Vagina (tissue), 2 donors: ENCODE data around the gene B4GALT5.

Experiments
- POLR2A ChIP-seq, 2 donors: fragments of 450-650 bp; IDR thresholded peaks; one replicate each; pipeline ENCODE4 v1.6.1; 2017; ENCODE audit warnings: antibody characterized with exemption in 2 of 2, mild to moderate bottlenecking in 2 of 2, moderate library complexity in 2 of 2
- TF ChIP-seq, protein P1 (sequence below), 3 experiments: fragments of 450-650 bp in 2 of 3; fragments of 200-600 bp in 1 of 3; sonication (generic) in 1 of 3; IDR thresholded peaks; one replicate each; pipeline ENCODE4 v1.5.1; 2017 to 2019; ENCODE audit warnings: antibody characterized with exemption in 3 of 3, mild to moderate bottlenecking in 2 of 3, moderate library complexity in 2 of 3

DNA sequence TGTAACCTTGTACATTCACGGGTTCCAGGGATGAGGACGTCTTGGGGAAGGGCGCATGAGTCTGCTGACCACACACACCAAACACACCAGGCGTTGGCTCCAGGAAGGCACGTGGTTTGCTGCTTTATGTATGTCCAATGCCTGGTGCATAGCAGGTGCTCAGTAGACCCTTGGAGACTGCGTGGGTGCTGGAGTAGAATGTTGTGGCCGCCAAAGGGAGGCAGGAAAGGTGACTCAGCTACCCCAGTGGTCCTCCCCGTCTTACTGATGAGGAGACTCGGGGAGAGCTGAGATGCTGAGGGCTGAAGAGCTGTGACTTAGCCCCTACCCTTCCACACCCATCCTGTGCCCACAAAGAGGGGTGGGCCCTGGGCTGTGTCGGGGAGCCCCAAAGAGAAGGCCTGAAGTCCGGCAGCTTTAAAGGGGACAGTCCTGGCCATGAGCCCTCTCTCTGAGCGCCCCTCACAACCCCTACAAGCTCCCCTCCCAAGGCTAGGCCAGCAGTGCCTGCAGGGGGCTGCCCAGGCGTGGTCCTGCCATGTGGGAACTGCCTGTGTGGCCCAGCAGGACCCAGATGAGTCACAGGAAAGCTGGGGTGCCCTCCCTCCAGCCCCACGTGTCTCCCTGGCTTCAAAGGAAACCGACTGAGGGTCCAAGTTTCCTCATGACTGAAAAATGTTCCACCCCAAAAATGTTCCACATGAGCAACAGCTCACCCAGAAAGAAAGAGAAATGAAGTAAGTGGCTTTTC, 117.7 kb downstream of the B4GALT5 start:
- no peak for TF ChIP-seq POLR2A (IDR thresholded peaks at IDR 0.05)
- TF ChIP-seq, protein P1, sequence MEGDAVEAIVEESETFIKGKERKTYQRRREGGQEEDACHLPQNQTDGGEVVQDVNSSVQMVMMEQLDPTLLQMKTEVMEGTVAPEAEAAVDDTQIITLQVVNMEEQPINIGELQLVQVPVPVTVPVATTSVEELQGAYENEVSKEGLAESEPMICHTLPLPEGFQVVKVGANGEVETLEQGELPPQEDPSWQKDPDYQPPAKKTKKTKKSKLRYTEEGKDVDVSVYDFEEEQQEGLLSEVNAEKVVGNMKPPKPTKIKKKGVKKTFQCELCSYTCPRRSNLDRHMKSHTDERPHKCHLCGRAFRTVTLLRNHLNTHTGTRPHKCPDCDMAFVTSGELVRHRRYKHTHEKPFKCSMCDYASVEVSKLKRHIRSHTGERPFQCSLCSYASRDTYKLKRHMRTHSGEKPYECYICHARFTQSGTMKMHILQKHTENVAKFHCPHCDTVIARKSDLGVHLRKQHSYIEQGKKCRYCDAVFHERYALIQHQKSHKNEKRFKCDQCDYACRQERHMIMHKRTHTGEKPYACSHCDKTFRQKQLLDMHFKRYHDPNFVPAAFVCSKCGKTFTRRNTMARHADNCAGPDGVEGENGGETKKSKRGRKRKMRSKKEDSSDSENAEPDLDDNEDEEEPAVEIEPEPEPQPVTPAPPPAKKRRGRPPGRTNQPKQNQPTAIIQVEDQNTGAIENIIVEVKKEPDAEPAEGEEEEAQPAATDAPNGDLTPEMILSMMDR (IDR thresholded peaks at IDR 0.05): no peak
